Cardiac muscle cell (in vitro differentiated cells and primary cell): Measurements from ENCODE around the gene EEF1G. TPM values are rescaled to one million over a fixed set of nuclear protein-coding genes. Genes with fewer than 3 reads are reported as not detected.

Experiments used
- DNase-seq, 2 donors: peaks; one replicate each; pipeline versions ENCODE4 v3.0.0 to v3.0.0-alpha.2; 2010 to 2017; ENCODE audit warnings: low read depth in 1 of 2, low spot score in 1 of 2
- H3K27ac ChIP-seq: fragments of 200-600 bp; sonication (generic); 2 replicates; pipeline ENCODE4 v1.5.1; 2016
- H3K27me3 ChIP-seq: fragments of 200-600 bp; sonication (generic); 2 replicates; pipeline ENCODE4 v1.6.0; 2016; ENCODE audit warnings: control low read depth
- H3K36me3 ChIP-seq: fragments of 200-600 bp; sonication (generic); 2 replicates; pipeline ENCODE4 v1.5.1; 2016; ENCODE audit warnings: control low read depth
- H3K4me1 ChIP-seq: fragments of 200-600 bp; sonication (generic); 2 replicates; pipeline ENCODE4 v1.8.1; 2017; ENCODE audit warnings: low read depth, mild to moderate bottlenecking, mixed run types
- H3K4me3 ChIP-seq: fragments of 200-600 bp; sonication (generic); 2 replicates; pipeline ENCODE4 v1.5.1; 2016; ENCODE audit warnings: mild to moderate bottlenecking
- H3K9me3 ChIP-seq: fragments of 200-600 bp; sonication (generic); 2 replicates; pipeline ENCODE4 v1.5.1; 2017; ENCODE audit warnings: low read depth, mild to moderate bottlenecking, control low read depth
- polyA plus RNA-seq: library from polyadenylated mRNA; unstranded; fragments of >200 nt; fragmentation: Nextera tagmentation; extraction: Ambion mirVana; gene quantifications from 2 replicates; pipeline ENCODE4 v1.2.1, GENCODE V29; 2016
- total RNA-seq: library from RNA; depleted of rRNA; stranded (reverse); fragments of >200 nt; gene quantifications from 2 replicates; pipeline ENCODE4 v1.2.3, GENCODE V29; 2016
- TF ChIP-seq, protein P1 (sequence below): IDR thresholded peaks from 2 replicates; pipeline ENCODE4 v1.5.1; 2012; ENCODE audit warnings: low read depth, mild to moderate bottlenecking, low read length

Gene EEF1G
- total and polyA plus RNA-seq, 2 experiments from 2014 or later, result 769 to 2,091 TPM

- H3K4me3 ChIP-seq, result peak overlapping the region; percentile 55
- TF ChIP-seq, protein P1, sequence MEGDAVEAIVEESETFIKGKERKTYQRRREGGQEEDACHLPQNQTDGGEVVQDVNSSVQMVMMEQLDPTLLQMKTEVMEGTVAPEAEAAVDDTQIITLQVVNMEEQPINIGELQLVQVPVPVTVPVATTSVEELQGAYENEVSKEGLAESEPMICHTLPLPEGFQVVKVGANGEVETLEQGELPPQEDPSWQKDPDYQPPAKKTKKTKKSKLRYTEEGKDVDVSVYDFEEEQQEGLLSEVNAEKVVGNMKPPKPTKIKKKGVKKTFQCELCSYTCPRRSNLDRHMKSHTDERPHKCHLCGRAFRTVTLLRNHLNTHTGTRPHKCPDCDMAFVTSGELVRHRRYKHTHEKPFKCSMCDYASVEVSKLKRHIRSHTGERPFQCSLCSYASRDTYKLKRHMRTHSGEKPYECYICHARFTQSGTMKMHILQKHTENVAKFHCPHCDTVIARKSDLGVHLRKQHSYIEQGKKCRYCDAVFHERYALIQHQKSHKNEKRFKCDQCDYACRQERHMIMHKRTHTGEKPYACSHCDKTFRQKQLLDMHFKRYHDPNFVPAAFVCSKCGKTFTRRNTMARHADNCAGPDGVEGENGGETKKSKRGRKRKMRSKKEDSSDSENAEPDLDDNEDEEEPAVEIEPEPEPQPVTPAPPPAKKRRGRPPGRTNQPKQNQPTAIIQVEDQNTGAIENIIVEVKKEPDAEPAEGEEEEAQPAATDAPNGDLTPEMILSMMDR, result no peak
- no peaks in the 10 kb centered on the region for H3K36me3 ChIP-seq
- no peak for DNase-seq
- no peaks in the 10 kb centered on the region for H3K27me3 ChIP-seq
- no peaks in the 10 kb centered on the region for H3K9me3 ChIP-seq
- peaks cover 6% of the 10 kb centered on the region for H3K4me1 ChIP-seq
- peak overlapping the region; percentile 59 for H3K27ac ChIP-seq
Measured at GRCh38 chr11:62610814-62611704, 37.4 kb upstream of the EEF1G start.

GRCh38 chr11:62610403-62610802 lies 36.7 kb upstream of the EEF1G start:
- DNase-seq, result no peak
- Histone ChIP-seq H3K27ac (no peak overlapping the region), H3K4me1 (peaks cover 6% of the 10 kb centered on the region)

GRCh38 chr11:62608776-62609175 lies 35.1 kb upstream of the EEF1G start:
- TF ChIP-seq, protein P1, result no peak
- peaks cover 8% of the 10 kb centered on the region for H3K4me1 ChIP-seq
- no peaks in the 10 kb centered on the region for H3K27me3 ChIP-seq
- H3K4me3 ChIP-seq, result no peak overlapping the region
- no peaks in the 10 kb centered on the region for H3K36me3 ChIP-seq
- H3K9me3 ChIP-seq, result no peaks in the 10 kb centered on the region
- no peak overlapping the region for H3K27ac ChIP-seq
- DNase-seq, result no peak

More at GRCh38 chr11:62610403-62610802, 36.7 kb upstream of the EEF1G start:
- Histone ChIP-seq H3K27me3 (no peaks in the 10 kb centered on the region), H3K9me3 (no peaks in the 10 kb centered on the region), H3K36me3 (no peaks in the 10 kb centered on the region), H3K4me3 (no peak overlapping the region)
- TF ChIP-seq, protein P1, result no peak

DNA sequence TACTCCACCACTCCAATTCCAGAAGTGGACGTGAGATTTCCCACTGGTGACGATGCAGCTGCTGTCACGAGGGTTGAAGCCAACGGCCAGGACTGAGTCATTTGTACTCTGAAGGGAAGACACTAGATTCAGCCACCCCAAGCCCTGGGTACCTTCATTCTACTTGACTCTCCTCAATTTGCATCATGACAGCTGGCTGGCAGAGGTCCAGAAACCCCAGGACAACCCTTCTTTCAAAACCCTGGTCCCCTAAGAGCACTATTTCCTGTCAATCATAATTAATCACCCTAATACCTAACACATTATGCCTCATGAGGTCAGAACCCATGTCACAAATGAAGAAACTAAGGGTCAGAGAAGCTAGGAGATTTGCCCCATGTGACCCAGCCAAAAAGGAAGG lies 34.0 kb upstream of the EEF1G start:
- no peak overlapping the region for H3K4me3 ChIP-seq
- no peaks in the 10 kb centered on the region for H3K27me3 ChIP-seq
- H3K27ac ChIP-seq, result no peak overlapping the region
- H3K36me3 ChIP-seq, result no peaks in the 10 kb centered on the region
- peaks cover 8% of the 10 kb centered on the region for H3K4me1 ChIP-seq
- TF ChIP-seq, protein P1, result no peak
- DNase-seq, result no peak
- H3K9me3 ChIP-seq, result no peaks in the 10 kb centered on the region

GRCh38 chr11:62605902-62606301 lies 32.2 kb upstream of the EEF1G start:
- Histone ChIP-seq H3K4me1 (peaks cover 8% of the 10 kb centered on the region), H3K9me3 (no peaks in the 10 kb centered on the region), H3K36me3 (no peaks in the 10 kb centered on the region), H3K27me3 (no peaks in the 10 kb centered on the region), H3K27ac (no peak overlapping the region), H3K4me3 (no peak overlapping the region)
- no peak for DNase-seq
- TF ChIP-seq, protein P1, result no peak
